Stromal cell of bone marrow (primary cell): Measurements from ENCODE around the gene DNAH9.

ENCODE experiments used
- DNase-seq: peaks from one replicate; pipeline ENCODE4 v3.0.0-alpha.2; 2012; ENCODE audit warnings: low read depth

The DNAH9 gene

GRCh38 chr17:11601661-11602060 lies 3.4 kb downstream of the DNAH9 start:
- DNase-seq: no peak

GRCh38 chr17:11608396-11608795 lies 10.1 kb downstream of the DNAH9 start:
- no peak for DNase-seq

GRCh38 chr17:11610999-11611566 lies 12.8 kb downstream of the DNAH9 start:
- no peak for DNase-seq

GRCh38 chr17:11612956-11613355 lies 14.7 kb downstream of the DNAH9 start:
- no peak for DNase-seq

GRCh38 chr17:11618861-11619566 lies 20.7 kb downstream of the DNAH9 start:
- no peak for DNase-seq

GRCh38 chr17:11622492-11622891 lies 24.2 kb downstream of the DNAH9 start:
- DNase-seq: no peak

GRCh38 chr17:11624976-11625375 lies 26.7 kb downstream of the DNAH9 start:
- no peak for DNase-seq

- DNase-seq: no peak
Measured at GRCh38 chr17:11625878-11626277, 27.6 kb downstream of the DNAH9 start.

- DNase-seq: no peak
Measured at GRCh38 chr17:11627301-11627940, 29.2 kb downstream of the DNAH9 start.

GRCh38 chr17:11628374-11628773 lies 30.1 kb downstream of the DNAH9 start:
- no peak for DNase-seq

GRCh38 chr17:11628831-11629230 lies 30.6 kb downstream of the DNAH9 start:
- no peak for DNase-seq

GRCh38 chr17:11636771-11637170 lies 38.5 kb downstream of the DNAH9 start:
- DNase-seq: no peak

GRCh38 chr17:11637796-11638195 lies 39.5 kb downstream of the DNAH9 start:
- DNase-seq: no peak

GRCh38 chr17:11638700-11639265 lies 40.5 kb downstream of the DNAH9 start:
- no peak for DNase-seq

- DNase-seq: no peak
Measured at GRCh38 chr17:11639736-11640462, 41.6 kb downstream of the DNAH9 start.

GRCh38 chr17:11640463-11640814 lies 42.2 kb downstream of the DNAH9 start:
- DNase-seq: no peak

- no peak for DNase-seq
Measured at GRCh38 chr17:11641521-11642275, 43.4 kb downstream of the DNAH9 start.

GRCh38 chr17:11642655-11643054 lies 44.4 kb downstream of the DNAH9 start:
- no peak for DNase-seq

GRCh38 chr17:11643851-11644250 lies 45.6 kb downstream of the DNAH9 start:
- no peak for DNase-seq

GRCh38 chr17:11644265-11645212 lies 46.3 kb downstream of the DNAH9 start:
- DNase-seq: peak; percentile 15

- DNase-seq: no peak
Measured at GRCh38 chr17:11645426-11645825, 47.2 kb downstream of the DNAH9 start.
